IMR-90 (cell line): ENCODE data around the gene MOV10L1.

Source experiments
- BHLHE40 ChIP-seq: fragments of 150-350 bp; IDR thresholded peaks from 2 replicates; pipeline ENCODE4 v1.6.1; 2016; ENCODE audit warnings: mild to moderate bottlenecking, low read depth, low read length
- CEBPB ChIP-seq: IDR thresholded peaks from 2 replicates; pipeline ENCODE4 v1.6.1; 2012; ENCODE audit warnings: low read depth, low read length, improper control_type of control experiment
- ELK1 ChIP-seq: fragments of 150-350 bp; IDR thresholded peaks from 2 replicates; pipeline ENCODE4 v1.6.1; 2016; ENCODE audit warnings: low read depth, mild to moderate bottlenecking, low read length, moderate library complexity, borderline replicate concordance
- POLR2A ChIP-seq: IDR thresholded peaks from 2 replicates; pipeline ENCODE4 v1.6.1; 2012; ENCODE audit warnings: mild to moderate bottlenecking, low read depth, low read length
- RAD21 ChIP-seq: IDR thresholded peaks from 2 replicates; pipeline ENCODE4 v1.6.1; 2012; ENCODE audit warnings: low read length, improper control_type of control experiment
- RFX5 ChIP-seq: IDR thresholded peaks from 2 replicates; pipeline ENCODE4 v1.8.0; 2012; ENCODE audit warnings: low read depth, mild to moderate bottlenecking, low read length, moderate library complexity
- TF ChIP-seq, protein P1 (sequence below): conservative IDR thresholded peaks from 2 replicates; pipeline ENCODE4 v1.5.1; 2012; ENCODE audit warnings: mild to moderate bottlenecking, low read depth, low read length, improper control_type of control experiment
- TF ChIP-seq, protein P2 (sequence below): fragments of 150-350 bp; IDR thresholded peaks from 2 replicates; pipeline ENCODE4 v1.6.1; 2017; ENCODE audit warnings: mild to moderate bottlenecking, antibody characterized with exemption, low read length, low read depth

GRCh38 chr22:50064453-50064852 is 25.4 kb upstream of the MOV10L1 start:
- TF ChIP-seq, protein P1, sequence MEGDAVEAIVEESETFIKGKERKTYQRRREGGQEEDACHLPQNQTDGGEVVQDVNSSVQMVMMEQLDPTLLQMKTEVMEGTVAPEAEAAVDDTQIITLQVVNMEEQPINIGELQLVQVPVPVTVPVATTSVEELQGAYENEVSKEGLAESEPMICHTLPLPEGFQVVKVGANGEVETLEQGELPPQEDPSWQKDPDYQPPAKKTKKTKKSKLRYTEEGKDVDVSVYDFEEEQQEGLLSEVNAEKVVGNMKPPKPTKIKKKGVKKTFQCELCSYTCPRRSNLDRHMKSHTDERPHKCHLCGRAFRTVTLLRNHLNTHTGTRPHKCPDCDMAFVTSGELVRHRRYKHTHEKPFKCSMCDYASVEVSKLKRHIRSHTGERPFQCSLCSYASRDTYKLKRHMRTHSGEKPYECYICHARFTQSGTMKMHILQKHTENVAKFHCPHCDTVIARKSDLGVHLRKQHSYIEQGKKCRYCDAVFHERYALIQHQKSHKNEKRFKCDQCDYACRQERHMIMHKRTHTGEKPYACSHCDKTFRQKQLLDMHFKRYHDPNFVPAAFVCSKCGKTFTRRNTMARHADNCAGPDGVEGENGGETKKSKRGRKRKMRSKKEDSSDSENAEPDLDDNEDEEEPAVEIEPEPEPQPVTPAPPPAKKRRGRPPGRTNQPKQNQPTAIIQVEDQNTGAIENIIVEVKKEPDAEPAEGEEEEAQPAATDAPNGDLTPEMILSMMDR, result no peak
- TF ChIP-seq POLR2A, result no peak
- TF ChIP-seq CEBPB, result no peak
- TF ChIP-seq RAD21, result no peak
- no peak for TF ChIP-seq RFX5
- TF ChIP-seq, protein P2, sequence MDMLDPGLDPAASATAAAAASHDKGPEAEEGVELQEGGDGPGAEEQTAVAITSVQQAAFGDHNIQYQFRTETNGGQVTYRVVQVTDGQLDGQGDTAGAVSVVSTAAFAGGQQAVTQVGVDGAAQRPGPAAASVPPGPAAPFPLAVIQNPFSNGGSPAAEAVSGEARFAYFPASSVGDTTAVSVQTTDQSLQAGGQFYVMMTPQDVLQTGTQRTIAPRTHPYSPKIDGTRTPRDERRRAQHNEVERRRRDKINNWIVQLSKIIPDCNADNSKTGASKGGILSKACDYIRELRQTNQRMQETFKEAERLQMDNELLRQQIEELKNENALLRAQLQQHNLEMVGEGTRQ, result no peak
- no peak for TF ChIP-seq ELK1
- TF ChIP-seq BHLHE40, result no peak
